CD4-positive, alpha-beta T cell (primary cell): Measurements from ENCODE around the gene LYPD6. TPM values are rescaled to one million over a fixed set of nuclear protein-coding genes. Genes with fewer than 3 reads are reported as not detected.
"Not testable (repeated sequence)": the region's sequence is repeated elsewhere in the genome, so short reads cannot be mapped to it uniquely, and the experiment has no call there.

Source experiments
- ATAC-seq: fragments of 200-7000 bp; cut with Tn5 transposase; one replicate; pipeline ENCODE4 v1.10.0; 2022; ENCODE audit warnings: mild to moderate bottlenecking; ENCODE audit not compliant: poor library complexity
- CTCF ChIA-PET: fragments of 350-600 bp; sonication (Branson Sonifier 250); formaldehyde crosslinking; loops from one replicate; lab custom pipeline; 2021; ENCODE audit warnings: antibody characterized with exemption, inconsistent platforms; lab: Charles Lee
- POLR2A ChIA-PET: fragments of 350-600 bp; sonication (Branson Sonifier 250); formaldehyde crosslinking; loops from one replicate; lab custom pipeline; 2021; ENCODE audit warnings: antibody characterized with exemption, inconsistent platforms; lab: Charles Lee
- DNase-seq, 14 experiments: peaks; one replicate each; pipeline ENCODE4 v3.0.0-alpha.2; 2013 to 2020; ENCODE audit warnings: mixed read lengths in 2 of 14
- H3K27ac ChIP-seq, 2 donors: one replicate each; pipeline versions ENCODE4 v1.5.1 to v1.7.0; 2013; ENCODE audit warnings: low read length in 2 of 2, low read depth in 1 of 2, mild to moderate bottlenecking in 1 of 2
- H3K27me3 ChIP-seq, 2 experiments: 1 replicate in 1 of 2; 2 replicates in 1 of 2; pipeline versions ENCODE4 v1.6.1 to v1.7.0; 2013; ENCODE audit warnings: low read length in 2 of 2, control low read depth in 1 of 2, mild to moderate bottlenecking in 1 of 2, moderate library complexity in 1 of 2; ENCODE audit not compliant: insufficient read depth in 2 of 2, control insufficient read depth in 1 of 2
- H3K36me3 ChIP-seq: one replicate; pipeline ENCODE4 v1.6.1; 2013; ENCODE audit warnings: low read length, control low read depth; ENCODE audit not compliant: insufficient read depth
- H3K4me1 ChIP-seq: one replicate; pipeline ENCODE4 v1.6.1; 2013; ENCODE audit warnings: low read length, control low read depth; ENCODE audit not compliant: insufficient read depth
- H3K4me3 ChIP-seq: one replicate; pipeline ENCODE4 v1.5.1; 2013; ENCODE audit warnings: mild to moderate bottlenecking, low read length, moderate library complexity
- H3K9me3 ChIP-seq, 2 experiments: 1 replicate in 1 of 2; 2 replicates in 1 of 2; pipeline versions ENCODE4 v1.6.1 to v1.7.0; 2013; ENCODE audit warnings: low read length in 2 of 2, mild to moderate bottlenecking in 2 of 2, control low read depth in 1 of 2, moderate library complexity in 1 of 2; ENCODE audit not compliant: control insufficient read depth in 1 of 2, insufficient read depth in 1 of 2
- H3K27ac Mint-ChIP-seq: one replicate; pipeline ENCODE4 v1.8.0; 2020; ENCODE audit warnings: mixed read lengths
- H3K27me3 Mint-ChIP-seq: one replicate; pipeline ENCODE4 v1.8.0; 2021; ENCODE audit warnings: mixed read lengths
- H3K36me3 Mint-ChIP-seq: one replicate; pipeline ENCODE4 v1.8.0; 2021; ENCODE audit warnings: low read depth, mixed read lengths
- H3K4me1 Mint-ChIP-seq: one replicate; pipeline ENCODE4 v1.8.0; 2021; ENCODE audit warnings: low read depth, mixed read lengths
- H3K4me3 Mint-ChIP-seq: one replicate; pipeline ENCODE4 v1.8.0; 2020; ENCODE audit warnings: mild to moderate bottlenecking, mixed read lengths
- H3K9me3 Mint-ChIP-seq: one replicate; pipeline ENCODE4 v1.8.0; 2020; ENCODE audit warnings: mixed read lengths
- CTCF ChIP-seq: fragments of 200-600 bp; IDR thresholded peaks from one replicate; pipeline ENCODE4 v1.8.0; 2022; ENCODE audit warnings: antibody characterized with exemption, mild to moderate bottlenecking
- intact Hi-C, 2 experiments: fragments of 100-400 bp; cut with DNase I in 1 of 2; cut with micrococcal nuclease in 1 of 2; formaldehyde crosslinking; loops; one replicate each; pipeline versions ENCODE4 v1.15.1 to v1.9.0; 2023 to 2025; cut with DNase I, micrococcal nuclease
- total RNA-seq, 174 experiments: library from RNA in 2 of 174; stranded (reverse) in 2 of 174; gene quantifications; one replicate each; pipeline ENCODE4 v1.2.3 and lab custom pipeline; 2021 to 2026

The LYPD6 gene
- total RNA-seq, 2 experiments from 2014 or later, result not detected

DNA sequence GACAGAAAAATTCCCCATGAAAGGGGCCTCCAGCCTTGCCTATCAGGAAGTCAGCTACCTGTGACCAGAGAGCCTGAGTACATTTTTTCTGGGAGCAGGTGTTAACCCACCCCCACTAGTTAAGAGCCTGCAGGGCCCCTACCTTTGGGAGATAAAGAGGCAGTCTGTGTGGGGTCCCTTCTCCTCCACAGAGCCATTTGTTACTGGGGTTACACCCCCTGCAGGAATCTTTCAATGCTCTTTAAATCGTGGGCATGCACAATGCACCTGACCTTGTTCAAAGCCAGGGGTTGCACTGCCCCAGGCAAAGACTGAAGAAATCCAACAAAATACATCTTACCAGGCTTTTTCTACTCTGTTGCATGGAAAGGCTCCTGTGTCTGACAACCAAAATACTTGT is 15.7 kb upstream of the LYPD6 start:
- Histone ChIP-seq H3K36me3 (no peaks in the 10 kb centered on the region), H3K27ac (no peak overlapping the region), H3K4me1 (no peaks in the 10 kb centered on the region), H3K9me3 (peaks cover 0 to 5% of the 10 kb centered on the region in 2 experiments), H3K27me3 (peaks cover 0 to 3% of the 10 kb centered on the region in 2 experiments), H3K4me3 (no peak overlapping the region)
- Mint-ChIP-seq H3K36me3 (no peaks in the 10 kb centered on the region), H3K27me3 (peaks cover 33% of the 10 kb centered on the region), H3K27ac (no peak overlapping the region), H3K9me3 (no peaks in the 10 kb centered on the region), H3K4me1 (peaks cover 5% of the 10 kb centered on the region), H3K4me3 (no peak overlapping the region)
- ATAC-seq, result no peak
- no peak for TF ChIP-seq CTCF
- no peak for DNase-seq
- intact Hi-C loops, result loop anchor here in 1 of 2 experiments (5.0 kb wide), 1 partner anchor 292 kb away; no protein-coding TSS in a partner anchor
- ChIA-PET CTCF (no interaction called here), POLR2A (no interaction called here)

- Mint-ChIP-seq H3K27ac (no peak overlapping the region), H3K4me1 (peaks cover 5% of the 10 kb centered on the region), H3K4me3 (no peak overlapping the region), H3K36me3 (no peaks in the 10 kb centered on the region), H3K27me3 (peaks cover 32% of the 10 kb centered on the region), H3K9me3 (no peaks in the 10 kb centered on the region)
- Histone ChIP-seq H3K9me3 (peaks cover 0 to 9% of the 10 kb centered on the region in 2 experiments), H3K4me1 (no peaks in the 10 kb centered on the region), H3K27me3 (peaks cover 2 to 6% of the 10 kb centered on the region in 2 experiments), H3K4me3 (no peak overlapping the region), H3K36me3 (no peaks in the 10 kb centered on the region), H3K27ac (no peak overlapping the region)
- no peak for ATAC-seq
- intact Hi-C loops, result no loop called here
- CTCF ChIA-PET, result no interaction called here
- POLR2A ChIA-PET, result no interaction called here
- TF ChIP-seq CTCF, result no peak
- no peak for DNase-seq
Measured at GRCh38 chr2:149315461-149315860, 14.9 kb upstream of the LYPD6 start.

DNA sequence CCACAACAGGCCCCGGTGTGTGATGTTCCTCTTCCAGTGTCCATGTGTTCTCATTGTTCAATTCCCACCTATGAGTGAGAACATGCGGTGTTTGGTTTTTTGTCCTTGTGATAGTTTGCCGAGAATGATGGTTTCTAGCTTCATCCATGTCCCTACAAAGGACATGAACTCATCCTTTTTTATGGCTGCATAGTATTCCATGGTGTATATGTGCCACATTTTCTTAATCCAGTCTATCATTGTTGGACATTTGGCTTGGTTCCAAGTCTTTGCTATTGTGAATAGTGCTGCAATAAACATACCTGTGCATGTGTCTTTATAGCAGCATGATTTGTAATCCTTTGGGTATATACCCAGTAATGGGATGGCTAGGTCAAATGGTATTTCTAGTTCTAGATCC is 11.8 kb upstream of the LYPD6 start:
- H3K9me3 ChIP-seq, H3K4me1 Mint-ChIP-seq, POLR2A ChIA-PET, H3K4me1 ChIP-seq, H3K4me3 Mint-ChIP-seq, H3K27me3 ChIP-seq, H3K27ac Mint-ChIP-seq, intact Hi-C loops, H3K36me3 ChIP-seq, H3K9me3 Mint-ChIP-seq, ATAC-seq, DNase-seq, H3K27ac ChIP-seq, CTCF ChIA-PET, H3K4me3 ChIP-seq, H3K36me3 Mint-ChIP-seq: not testable (repeated sequence)
- H3K27me3 Mint-ChIP-seq, result peaks cover 37% of the 10 kb centered on the region

DNA sequence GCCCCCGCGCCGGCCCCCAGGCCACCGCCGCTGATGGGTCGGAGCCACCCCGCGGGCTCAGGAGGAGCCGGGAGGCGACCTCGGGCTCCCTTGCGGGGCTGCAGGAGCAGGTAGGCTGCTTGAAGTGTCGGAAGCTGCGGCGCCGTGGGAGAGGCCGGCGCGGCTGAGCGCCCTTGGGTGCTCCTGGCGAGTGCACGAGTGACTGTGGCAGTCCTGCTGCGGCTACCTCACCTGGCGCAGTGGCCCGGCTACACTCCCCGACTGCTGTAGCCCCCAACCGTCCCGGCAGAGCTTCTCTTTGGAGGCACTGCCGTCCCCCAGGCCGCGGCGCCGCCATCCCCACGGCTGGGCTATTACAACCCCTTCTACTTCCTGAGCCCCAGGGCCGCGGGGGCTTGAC is 10.0 kb upstream of the LYPD6 start:
- DNase-seq (no peak), ATAC-seq (no peak)
- Mint-ChIP-seq H3K4me3 (no peak overlapping the region), H3K27me3 (peaks cover 30% of the 10 kb centered on the region), H3K9me3 (no peaks in the 10 kb centered on the region), H3K27ac (no peak overlapping the region), H3K4me1 (no peaks in the 10 kb centered on the region), H3K36me3 (no peaks in the 10 kb centered on the region)
- Histone ChIP-seq H3K9me3 (peaks cover 0 to 9% of the 10 kb centered on the region in 2 experiments), H3K27ac (no peak overlapping the region), H3K4me3 (no peak overlapping the region), H3K36me3 (no peaks in the 10 kb centered on the region), H3K27me3 (peaks cover 5 to 6% of the 10 kb centered on the region in 2 experiments), H3K4me1 (no peaks in the 10 kb centered on the region)
- TF ChIP-seq CTCF, result no peak
- CTCF ChIA-PET, result no interaction called here
- intact Hi-C loops, result no loop called here
- POLR2A ChIA-PET, result no interaction called here
